MCF 10A (cell line): ENCODE results near the gene GBP4. TPM values are rescaled to one million over a fixed set of nuclear protein-coding genes. Genes with fewer than 3 reads are reported as not detected.

Experiments used
- BruUV-seq: library from RNA; stranded (reverse); fragments of 400-500 nt; replicated peaks from 2 replicates; lab custom pipeline; 2021; lab: Mats Ljungman, UMichigan
- CTCF ChIA-PET: fragments of 300-600 bp; sonication (Branson Sonifier 250); formaldehyde crosslinking; extraction: SDS; loops from one replicate; lab custom pipeline; 2021; ENCODE audit warnings: antibody characterized with exemption, inconsistent platforms; lab: Yijun Ruan, JAX
- POLR2A ChIA-PET: fragments of 300-600, 350-650 bp; sonication (Branson Sonifier 250); formaldehyde crosslinking; extraction: SDS; loops from one replicate; lab custom pipeline; 2020; ENCODE audit warnings: antibody characterized with exemption, inconsistent platforms; lab: Yijun Ruan, JAX
- DNase-seq: peaks from one replicate; pipeline ENCODE4 v3.0.0-alpha.2; 2018; ENCODE audit not compliant: unreplicated experiment
- H3K27ac Mint-ChIP-seq: one replicate; pipeline ENCODE4 v1.8.0; 2022; ENCODE audit warnings: mild to moderate bottlenecking, low read depth, mixed read lengths; ENCODE audit not compliant: unreplicated experiment
- H3K27me3 Mint-ChIP-seq: one replicate; pipeline ENCODE4 v1.8.0; 2022; ENCODE audit warnings: mixed read lengths; ENCODE audit not compliant: insufficient read depth, unreplicated experiment
- H3K36me3 Mint-ChIP-seq: one replicate; pipeline ENCODE4 v1.8.0; 2022; ENCODE audit warnings: mild to moderate bottlenecking, moderate library complexity, mixed read lengths; ENCODE audit not compliant: insufficient read depth, unreplicated experiment
- H3K4me1 Mint-ChIP-seq: one replicate; pipeline ENCODE4 v1.8.0; 2022; ENCODE audit warnings: mixed read lengths; ENCODE audit not compliant: insufficient read depth, unreplicated experiment
- H3K4me3 Mint-ChIP-seq: one replicate; pipeline ENCODE4 v1.8.0; 2022; ENCODE audit warnings: mild to moderate bottlenecking, moderate library complexity, mixed read lengths; ENCODE audit not compliant: unreplicated experiment
- H3K9me3 Mint-ChIP-seq: one replicate; pipeline ENCODE4 v1.8.0; 2022; ENCODE audit warnings: mixed read lengths; ENCODE audit not compliant: unreplicated experiment
- CTCF ChIP-seq: fragments of 200-600 bp; IDR thresholded peaks from one replicate; pipeline ENCODE4 v1.8.0; 2022; ENCODE audit warnings: antibody characterized with exemption, mild to moderate bottlenecking; ENCODE audit not compliant: unreplicated experiment
- intact Hi-C: fragments of 100-400 bp; cut with micrococcal nuclease; formaldehyde crosslinking; loops from 2 replicates; pipeline ENCODE4 v1.14.1; 2022
- total RNA-seq: library from RNA; stranded (reverse); gene quantifications from 2 replicates; pipeline ENCODE4 v1.2.3, GENCODE V29; 2022

The GBP4 gene
- total RNA-seq, 1 experiment from 2014 or later, result 0.05 TPM

DNA sequence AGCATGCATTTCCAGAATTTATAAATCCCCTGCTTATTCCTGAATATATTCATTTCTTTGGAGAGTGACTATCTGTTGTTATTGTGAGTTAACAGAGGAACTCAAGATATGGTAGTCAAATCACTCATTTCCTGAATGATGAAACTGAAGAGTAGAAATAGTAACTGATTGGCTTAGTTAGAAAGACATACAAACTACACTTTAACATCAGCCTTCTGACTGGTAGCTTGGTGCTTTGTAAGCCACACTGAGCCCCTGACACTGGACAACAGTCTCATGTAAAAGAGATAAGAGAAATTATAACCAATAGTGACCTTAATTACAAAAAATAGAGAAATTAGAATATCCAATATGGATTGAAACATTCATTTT is 27.7 kb downstream of the GBP4 start:
- no peaks in the 10 kb centered on the region for H3K27me3 Mint-ChIP-seq
- POLR2A ChIA-PET, result interaction anchor here (0.7 kb wide), 1 partner anchor 195 kb away, joined by 3 read pairs; no protein-coding TSS in a partner anchor
- no peak overlapping the region for H3K27ac Mint-ChIP-seq

GRCh38 chr1:89170170-89171066 is 28.3 kb downstream of the GBP4 start:
- TF ChIP-seq CTCF, result no peak
- BruUV-seq, result no TSS peak
- no peaks in the 10 kb centered on the region for H3K9me3 Mint-ChIP-seq
- ChIA-PET CTCF (no interaction called here), POLR2A (interaction anchor here (0.6 kb wide), 1 partner anchor 208 kb away, joined by 3 read pairs; no protein-coding TSS in a partner anchor)
- H3K27ac Mint-ChIP-seq, result no peak overlapping the region
- no peak overlapping the region for H3K4me3 Mint-ChIP-seq
- DNase-seq, result no peak
- no peaks in the 10 kb centered on the region for H3K36me3 Mint-ChIP-seq
- H3K27me3 Mint-ChIP-seq, result no peaks in the 10 kb centered on the region
- no peaks in the 10 kb centered on the region for H3K4me1 Mint-ChIP-seq
- intact Hi-C loops, result no loop called here

More for the DNA sequence above, 27.7 kb downstream of the GBP4 start:
- Mint-ChIP-seq H3K36me3 (no peaks in the 10 kb centered on the region), H3K9me3 (no peaks in the 10 kb centered on the region), H3K4me1 (no peaks in the 10 kb centered on the region), H3K4me3 (no peak overlapping the region)
- CTCF ChIA-PET, result no interaction called here
- intact Hi-C loops, result no loop called here
- BruUV-seq, result no TSS peak
- DNase-seq, result no peak
- TF ChIP-seq CTCF, result no peak

GRCh38 chr1:89169166-89169565 is 29.6 kb downstream of the GBP4 start:
- ChIA-PET CTCF (interaction anchor here (1.0 kb wide), 1 partner anchor 10 kb away, joined by 3 read pairs; no protein-coding TSS in a partner anchor), POLR2A (interaction anchor here (0.7 kb wide), 1 partner anchor 29 kb away, joined by 3 read pairs; the partner anchor contains the start of gene GBP4)
- no peaks in the 10 kb centered on the region for H3K27me3 Mint-ChIP-seq
- intact Hi-C loops, result no loop called here
- H3K27ac Mint-ChIP-seq, result no peak overlapping the region
- DNase-seq, result no peak
- no peaks in the 10 kb centered on the region for H3K4me1 Mint-ChIP-seq
- no peaks in the 10 kb centered on the region for H3K36me3 Mint-ChIP-seq
- H3K9me3 Mint-ChIP-seq, result no peaks in the 10 kb centered on the region
- no peak for TF ChIP-seq CTCF
- BruUV-seq, result no TSS peak
- no peak overlapping the region for H3K4me3 Mint-ChIP-seq

DNA sequence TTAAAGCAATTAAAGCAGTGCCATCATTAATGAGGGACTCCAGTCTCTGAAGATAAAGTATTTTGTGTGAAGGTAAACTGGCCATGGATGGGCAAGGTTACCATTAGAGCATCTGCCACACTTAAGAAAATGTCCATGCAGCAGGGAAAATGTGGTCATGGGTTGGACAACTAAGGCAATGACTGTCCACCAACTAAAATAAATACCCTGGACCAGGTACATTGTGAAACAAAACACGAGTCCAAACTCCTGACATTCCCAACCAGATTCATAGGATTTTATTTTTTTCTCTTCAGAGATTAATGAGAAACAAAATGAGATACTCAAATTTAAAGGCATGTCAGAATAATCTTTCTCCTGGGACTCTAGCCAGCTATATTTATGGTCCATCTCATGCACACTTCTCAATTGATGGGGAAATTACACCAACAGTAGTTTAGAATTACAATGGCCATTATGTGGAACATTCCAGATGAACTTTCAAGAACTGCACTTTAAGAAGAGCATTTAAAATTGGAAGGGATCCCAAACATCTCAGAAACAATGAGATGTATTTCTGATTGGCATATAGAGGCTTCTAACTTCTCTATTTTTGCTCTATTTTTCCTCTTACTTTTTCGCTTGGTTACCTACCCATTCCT is 31.0 kb downstream of the GBP4 start:
- no peak for TF ChIP-seq CTCF
- intact Hi-C loops, result no loop called here
- no TSS peak for BruUV-seq
- H3K9me3 Mint-ChIP-seq, result no peaks in the 10 kb centered on the region
- CTCF ChIA-PET, result no interaction called here
- no peaks in the 10 kb centered on the region for H3K36me3 Mint-ChIP-seq
- POLR2A ChIA-PET, result no interaction called here
- no peak overlapping the region for H3K4me3 Mint-ChIP-seq
- H3K27ac Mint-ChIP-seq, result no peak overlapping the region
- no peak for DNase-seq
- no peaks in the 10 kb centered on the region for H3K4me1 Mint-ChIP-seq
- H3K27me3 Mint-ChIP-seq, result no peaks in the 10 kb centered on the region
